ENCODE results near the gene INSIG1. TPM values are rescaled to one million over a fixed set of nuclear protein-coding genes. Genes with fewer than 3 reads are reported as not detected.

The INSIG1 gene
- polyA plus RNA-seq, 1 donor from 2014 or later: 28.5 TPM

- peaks cover 1% of the 10 kb centered on the region for H3K36me3 Mint-ChIP-seq
- no peaks in the 10 kb centered on the region for H3K4me1 Mint-ChIP-seq
- no peaks in the 10 kb centered on the region for H3K27me3 Mint-ChIP-seq
- no peak overlapping the region for H3K27ac Mint-ChIP-seq
- H3K4me3 Mint-ChIP-seq: no peak overlapping the region
- H3K9me3 Mint-ChIP-seq: peaks cover 0 to 1% (median 0%) of the 10 kb centered on the region in 3 donors
These were observed 15.4 kb downstream of the INSIG1 start for GRCh38 chr7:155313096-155313495.

GRCh38 chr7:155315977-155316376, 18.3 kb downstream of the INSIG1 start:
- H3K27ac Mint-ChIP-seq: no peak overlapping the region
- peaks cover 1% of the 10 kb centered on the region for H3K36me3 Mint-ChIP-seq
- no peaks in the 10 kb centered on the region for H3K4me1 Mint-ChIP-seq
- H3K9me3 Mint-ChIP-seq: peaks cover 0 to 3% (median 0%) of the 10 kb centered on the region in 3 donors
- H3K4me3 Mint-ChIP-seq: no peak overlapping the region
- H3K27me3 Mint-ChIP-seq: no peaks in the 10 kb centered on the region

GRCh38 chr7:155316427-155317113, 18.9 kb downstream of the INSIG1 start:
- Mint-ChIP-seq H3K27me3 (no peaks in the 10 kb centered on the region), H3K9me3 (peaks cover 0 to 3% (median 0%) of the 10 kb centered on the region in 3 donors), H3K27ac (no peak overlapping the region), H3K4me1 (no peaks in the 10 kb centered on the region), H3K4me3 (no peak overlapping the region), H3K36me3 (peaks cover 1% of the 10 kb centered on the region)

- H3K36me3 Mint-ChIP-seq: peaks cover 1% of the 10 kb centered on the region
These were observed 19.4 kb downstream of the INSIG1 start for GRCh38 chr7:155317114-155317434.

GRCh38 chr7:155318245-155318644, 20.6 kb downstream of the INSIG1 start:
- Mint-ChIP-seq H3K27me3 (no peaks in the 10 kb centered on the region), H3K36me3 (peaks cover 1% of the 10 kb centered on the region), H3K9me3 (peaks cover under 1 to 6% (median 4%) of the 10 kb centered on the region in 3 donors), H3K4me3 (no peak overlapping the region), H3K27ac (no peak overlapping the region), H3K4me1 (no peaks in the 10 kb centered on the region)

More at GRCh38 chr7:155317114-155317434, 19.4 kb downstream of the INSIG1 start:
- H3K4me3 Mint-ChIP-seq: no peak overlapping the region
- no peaks in the 10 kb centered on the region for H3K27me3 Mint-ChIP-seq
- H3K27ac Mint-ChIP-seq: no peak overlapping the region
- peaks cover 0 to 3% (median 0%) of the 10 kb centered on the region in 3 donors for H3K9me3 Mint-ChIP-seq
- H3K4me1 Mint-ChIP-seq: no peaks in the 10 kb centered on the region

GRCh38 chr7:155322530-155322929, 24.9 kb downstream of the INSIG1 start:
- H3K4me3 Mint-ChIP-seq: no peak overlapping the region
- H3K36me3 Mint-ChIP-seq: no peaks in the 10 kb centered on the region
- peaks cover 1% of the 10 kb centered on the region for H3K27me3 Mint-ChIP-seq
- H3K27ac Mint-ChIP-seq: no peak overlapping the region
- H3K4me1 Mint-ChIP-seq: no peaks in the 10 kb centered on the region
- H3K9me3 Mint-ChIP-seq: peaks cover 5 to 18% (median 5%) of the 10 kb centered on the region in 3 donors

GRCh38 chr7:155323001-155323638, 25.4 kb downstream of the INSIG1 start:
- H3K4me1 Mint-ChIP-seq: no peaks in the 10 kb centered on the region
- H3K4me3 Mint-ChIP-seq: no peak overlapping the region
- H3K36me3 Mint-ChIP-seq: no peaks in the 10 kb centered on the region
- H3K9me3 Mint-ChIP-seq: peaks cover 5 to 18% (median 5%) of the 10 kb centered on the region in 3 donors
- H3K27me3 Mint-ChIP-seq: peaks cover 1% of the 10 kb centered on the region
- no peak overlapping the region for H3K27ac Mint-ChIP-seq

GRCh38 chr7:155324012-155324917, 26.6 kb downstream of the INSIG1 start:
- no peaks in the 10 kb centered on the region for H3K36me3 Mint-ChIP-seq
- peaks cover 1% of the 10 kb centered on the region for H3K27me3 Mint-ChIP-seq
- peaks cover 5 to 18% (median 5%) of the 10 kb centered on the region in 3 donors for H3K9me3 Mint-ChIP-seq
- H3K4me3 Mint-ChIP-seq: peak overlapping the region in 1 of 4 donors; percentile 17
- H3K4me1 Mint-ChIP-seq: no peaks in the 10 kb centered on the region
- H3K27ac Mint-ChIP-seq: no peak overlapping the region

GRCh38 chr7:155324918-155325235, 27.2 kb downstream of the INSIG1 start:
- Mint-ChIP-seq H3K27ac (no peak overlapping the region), H3K9me3 (peaks cover 4 to 18% (median 5%) of the 10 kb centered on the region in 3 donors), H3K4me1 (no peaks in the 10 kb centered on the region), H3K36me3 (no peaks in the 10 kb centered on the region), H3K4me3 (peak overlapping the region in 1 of 4 donors; percentile 17), H3K27me3 (peaks cover 1% of the 10 kb centered on the region)

GRCh38 chr7:155326385-155326784, 28.7 kb downstream of the INSIG1 start:
- Mint-ChIP-seq H3K4me3 (no peak overlapping the region), H3K27ac (no peak overlapping the region), H3K9me3 (peaks cover 4 to 18% (median 5%) of the 10 kb centered on the region in 3 donors), H3K27me3 (peaks cover 1% of the 10 kb centered on the region), H3K36me3 (no peaks in the 10 kb centered on the region), H3K4me1 (no peaks in the 10 kb centered on the region)

- no peaks in the 10 kb centered on the region for H3K4me1 Mint-ChIP-seq
- no peak overlapping the region for H3K27ac Mint-ChIP-seq
- no peak overlapping the region for H3K4me3 Mint-ChIP-seq
- H3K27me3 Mint-ChIP-seq: peaks cover 1% of the 10 kb centered on the region
- H3K9me3 Mint-ChIP-seq: peaks cover 4 to 16% (median 5%) of the 10 kb centered on the region in 3 donors
- no peaks in the 10 kb centered on the region for H3K36me3 Mint-ChIP-seq
These were observed 30.1 kb downstream of the INSIG1 start for GRCh38 chr7:155327590-155328320.

- Mint-ChIP-seq H3K9me3 (peaks cover 0 to 2% (median 0%) of the 10 kb centered on the region in 3 donors), H3K27ac (no peak overlapping the region), H3K36me3 (no peaks in the 10 kb centered on the region), H3K4me1 (no peaks in the 10 kb centered on the region), H3K27me3 (peaks cover 1% of the 10 kb centered on the region), H3K4me3 (no peak overlapping the region)
These were observed 31.5 kb downstream of the INSIG1 start for GRCh38 chr7:155329225-155329624.

- H3K9me3 Mint-ChIP-seq: no peaks in the 10 kb centered on the region
- no peaks in the 10 kb centered on the region for H3K36me3 Mint-ChIP-seq
- H3K27ac Mint-ChIP-seq: no peak overlapping the region
- no peaks in the 10 kb centered on the region for H3K27me3 Mint-ChIP-seq
- no peak overlapping the region for H3K4me3 Mint-ChIP-seq
- no peaks in the 10 kb centered on the region for H3K4me1 Mint-ChIP-seq
These were observed 33.7 kb downstream of the INSIG1 start for GRCh38 chr7:155331396-155331795.

GRCh38 chr7:155333346-155334234, 35.9 kb downstream of the INSIG1 start:
- Mint-ChIP-seq H3K4me3 (no peak overlapping the region), H3K4me1 (peaks cover 0 to 5% (median 0%) of the 10 kb centered on the region in 3 donors), H3K27me3 (no peaks in the 10 kb centered on the region)

More at GRCh38 chr7:155333346-155334234, 35.9 kb downstream of the INSIG1 start:
- Mint-ChIP-seq H3K36me3 (no peaks in the 10 kb centered on the region), H3K27ac (no peak overlapping the region), H3K9me3 (no peaks in the 10 kb centered on the region)

All from IgD-negative memory B cell (primary cell).